ENCODE measurements around the gene ZNF709. TPM values are rescaled to one million over a fixed set of nuclear protein-coding genes. Genes with fewer than 3 reads are reported as not detected.

Gene ZNF709
- total and polyA plus RNA-seq, 2 of the 4 experiments (the other 2 are of a cell fraction): 0.50 to 3.8 TPM

DNA sequence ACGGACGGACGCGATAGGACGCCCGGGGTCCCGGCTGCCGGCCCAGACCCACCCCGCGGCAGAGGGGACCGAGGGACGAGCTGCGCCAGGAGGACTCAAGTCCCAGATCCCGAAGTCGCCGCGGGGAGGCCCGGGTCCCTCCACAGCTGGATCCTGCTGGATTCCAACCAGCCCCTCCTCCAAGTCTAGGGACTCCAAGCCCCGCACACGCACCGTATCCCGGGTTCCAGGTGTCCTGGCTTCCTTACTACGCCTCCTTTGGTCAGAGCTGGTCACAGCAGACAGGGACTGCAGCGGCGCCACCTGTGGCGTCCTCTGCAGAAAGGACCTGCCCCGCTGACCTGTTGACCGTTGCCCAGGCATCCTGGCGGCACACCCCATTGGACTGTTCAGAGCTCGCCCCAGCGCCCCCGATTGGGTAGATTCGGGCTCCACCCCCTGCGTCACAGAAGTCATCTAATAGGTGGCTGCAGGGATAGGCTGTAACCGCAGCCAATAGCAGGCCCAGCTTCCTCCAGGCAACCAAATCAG, 29.0 kb upstream of the ZNF709 start:
- Histone ChIP-seq H3K56ac (ENCODE audit: extremely low read depth, insufficient read depth, low read length) (no peak overlapping the region), H3K4me1 (ENCODE audit: control insufficient read depth, insufficient read depth, low read length) (no peaks in the 10 kb centered on the region), H3K14ac (replicated peaks; ENCODE audit: low read depth, low read length) (no peak overlapping the region), H3K18ac (ENCODE audit: low read depth, low read length) (no peak overlapping the region), H3K4me2 (ENCODE audit: low read depth, low read length) (no peak overlapping the region), H3K79me1 (ENCODE audit: low read depth in 1 of 2, low read length in 2 of 2) (no peaks in the 10 kb centered on the region), H3K23ac (ENCODE audit: low read depth, low read length) (no peak overlapping the region), H4K20me1 (ENCODE audit: insufficient read depth, low read length) (no peaks in the 10 kb centered on the region), H3K27me3 (ENCODE audit: control insufficient read depth, insufficient read depth, low read length) (no peaks in the 10 kb centered on the region), H4K5ac (ENCODE audit: low read depth, low read length) (no peak overlapping the region), H2BK120ac (ENCODE audit: low read depth, low read length) (no peak overlapping the region), H3K9ac (ENCODE audit: low read depth, low read length) (no peak overlapping the region), H3K36me3 (ENCODE audit: control insufficient read depth, insufficient read depth, low read length) (peaks cover 7% of the 10 kb centered on the region), H3K27ac (ENCODE audit: insufficient read depth, low read length) (no peak overlapping the region), H3K9me1 (ENCODE audit: insufficient read depth, low read length) (no peaks in the 10 kb centered on the region), H2AK9ac (replicated peaks; ENCODE audit: low read depth, low read length, poor library complexity) (no peak overlapping the region), H3K9me3 (ENCODE audit: control insufficient read depth, insufficient read depth, low read length) (peaks cover 54% of the 10 kb centered on the region), H2BK15ac (ENCODE audit: low read depth, low read length) (no peak overlapping the region), H3K4ac (ENCODE audit: low read depth, low read length) (no peak overlapping the region), H2BK20ac (ENCODE audit: low read depth, low read length) (no peak overlapping the region), H4K8ac (ENCODE audit: low read depth in 2 of 2, low read length in 2 of 2) (no peak overlapping the region), H2BK5ac (ENCODE audit: low read depth, low read length, poor library complexity, severe bottlenecking) (no peak overlapping the region), H3K4me3 (ENCODE audit: insufficient read depth, low read depth, low read length) (no peak overlapping the region), H4K91ac (ENCODE audit: insufficient read depth, low read depth, low read length) (no peak overlapping the region), H2AFZ (replicated peaks; ENCODE audit: low read length, poor library complexity) (no peak overlapping the region), H2AK5ac (ENCODE audit: low read depth, low read length) (no peak overlapping the region)
- 14% methylated on average over 26 of the region's 35 CpGs; no CpG with 5 or more reads in 1 of the 2 experiments for WGBS, 2 experiments (ENCODE audit: extremely low coverage in 2 of 2, insufficient read length in 1 of 2)
- ChIA-PET CTCF (no interaction called here), POLR2A (ENCODE audit: unreplicated experiment) (no interaction called here)
- DNase-seq (no peak), ATAC-seq (ENCODE audit: low read depth) (no peak)
- TF ChIP-seq CHD1 (IDR thresholded peaks at IDR 0.05; ENCODE audit: low read depth, low read length) (no peak), MAFK (IDR thresholded peaks at IDR 0.05; ENCODE audit: low read depth, low read length) (no peak), MXI1 (IDR thresholded peaks at IDR 0.05; ENCODE audit: borderline replicate concordance, low read depth, low read length) (no peak), NFE2L2 (IDR thresholded peaks at IDR 0.05; ENCODE audit: low read depth, low read length) (no peak), POLR2A (IDR thresholded peaks at IDR 0.05; ENCODE audit: low read depth, low read length) (no peak), RCOR1 (IDR thresholded peaks at IDR 0.05; ENCODE audit: insufficient replicate concordance, low read length) (no peak), SMC3 (IDR thresholded peaks at IDR 0.05; ENCODE audit: low read depth, low read length) (no peak)
- TF ChIP-seq, protein P1, sequence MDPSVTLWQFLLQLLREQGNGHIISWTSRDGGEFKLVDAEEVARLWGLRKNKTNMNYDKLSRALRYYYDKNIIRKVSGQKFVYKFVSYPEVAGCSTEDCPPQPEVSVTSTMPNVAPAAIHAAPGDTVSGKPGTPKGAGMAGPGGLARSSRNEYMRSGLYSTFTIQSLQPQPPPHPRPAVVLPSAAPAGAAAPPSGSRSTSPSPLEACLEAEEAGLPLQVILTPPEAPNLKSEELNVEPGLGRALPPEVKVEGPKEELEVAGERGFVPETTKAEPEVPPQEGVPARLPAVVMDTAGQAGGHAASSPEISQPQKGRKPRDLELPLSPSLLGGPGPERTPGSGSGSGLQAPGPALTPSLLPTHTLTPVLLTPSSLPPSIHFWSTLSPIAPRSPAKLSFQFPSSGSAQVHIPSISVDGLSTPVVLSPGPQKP (IDR thresholded peaks at IDR 0.05; ENCODE audit: borderline replicate concordance, low read depth, low read length): no peak
- TF ChIP-seq, protein P2, sequence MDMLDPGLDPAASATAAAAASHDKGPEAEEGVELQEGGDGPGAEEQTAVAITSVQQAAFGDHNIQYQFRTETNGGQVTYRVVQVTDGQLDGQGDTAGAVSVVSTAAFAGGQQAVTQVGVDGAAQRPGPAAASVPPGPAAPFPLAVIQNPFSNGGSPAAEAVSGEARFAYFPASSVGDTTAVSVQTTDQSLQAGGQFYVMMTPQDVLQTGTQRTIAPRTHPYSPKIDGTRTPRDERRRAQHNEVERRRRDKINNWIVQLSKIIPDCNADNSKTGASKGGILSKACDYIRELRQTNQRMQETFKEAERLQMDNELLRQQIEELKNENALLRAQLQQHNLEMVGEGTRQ (IDR thresholded peaks at IDR 0.05; ENCODE audit: low read depth, low read length): no peak
- TF ChIP-seq, protein P3, sequence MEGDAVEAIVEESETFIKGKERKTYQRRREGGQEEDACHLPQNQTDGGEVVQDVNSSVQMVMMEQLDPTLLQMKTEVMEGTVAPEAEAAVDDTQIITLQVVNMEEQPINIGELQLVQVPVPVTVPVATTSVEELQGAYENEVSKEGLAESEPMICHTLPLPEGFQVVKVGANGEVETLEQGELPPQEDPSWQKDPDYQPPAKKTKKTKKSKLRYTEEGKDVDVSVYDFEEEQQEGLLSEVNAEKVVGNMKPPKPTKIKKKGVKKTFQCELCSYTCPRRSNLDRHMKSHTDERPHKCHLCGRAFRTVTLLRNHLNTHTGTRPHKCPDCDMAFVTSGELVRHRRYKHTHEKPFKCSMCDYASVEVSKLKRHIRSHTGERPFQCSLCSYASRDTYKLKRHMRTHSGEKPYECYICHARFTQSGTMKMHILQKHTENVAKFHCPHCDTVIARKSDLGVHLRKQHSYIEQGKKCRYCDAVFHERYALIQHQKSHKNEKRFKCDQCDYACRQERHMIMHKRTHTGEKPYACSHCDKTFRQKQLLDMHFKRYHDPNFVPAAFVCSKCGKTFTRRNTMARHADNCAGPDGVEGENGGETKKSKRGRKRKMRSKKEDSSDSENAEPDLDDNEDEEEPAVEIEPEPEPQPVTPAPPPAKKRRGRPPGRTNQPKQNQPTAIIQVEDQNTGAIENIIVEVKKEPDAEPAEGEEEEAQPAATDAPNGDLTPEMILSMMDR (conservative IDR thresholded peaks at IDR 0.05; ENCODE audit: low read depth, low read length): no peak
- dilution Hi-C loops (cut with HindIII; ENCODE audit: low sequenced_read_pairs, unreplicated experiment) (no loop called here), intact Hi-C loops (cut with micrococcal nuclease) (no loop called here), in situ Hi-C loops (cut with MboI; ENCODE audit: low sequenced_read_pairs) (no loop called here)
- BruUV-seq (replicated peaks): no TSS peak
